K562 (cell line): ENCODE data around the gene GPR162.

Source experiments
- ATF3 ChIP-seq, 2 experiments: fragments of 450-650 bp in 1 of 2; sonication (generic) in 1 of 2; formaldehyde crosslinking in 1 of 2; IDR thresholded peaks in 1 of 2; conservative IDR thresholded peaks in 1 of 2; 2 replicates each; pipeline versions ENCODE4 v1.6.1 to v1.8.1; 2016 to 2023; ENCODE audit warnings: mild to moderate bottlenecking in 2 of 2, moderate library complexity in 2 of 2, inconsistent platforms in 1 of 2, missing genetic modification reagents in 1 of 2
- DDX20 ChIP-seq: fragments of 450-650 bp; IDR thresholded peaks from 2 replicates; pipeline ENCODE4 v1.6.1; 2016; ENCODE audit warnings: missing genetic modification characterization, low read depth, mild to moderate bottlenecking, missing compliant biosample characterization, moderate library complexity
- HDAC6 ChIP-seq: IDR thresholded peaks from 2 replicates; pipeline ENCODE4 v1.6.1; 2012; ENCODE audit warnings: low read depth, mild to moderate bottlenecking, control low read depth, inconsistent platforms, low read length, moderate library complexity
- HMG20B ChIP-seq: fragments of 250-450 bp; sonication (Bioruptor Pico); IDR thresholded peaks from 2 replicates; pipeline ENCODE4 v1.5.0; 2021; ENCODE audit warnings: mild to moderate bottlenecking
- ILF3 ChIP-seq: fragments of 450-650 bp; IDR thresholded peaks from 2 replicates; pipeline ENCODE4 v1.6.1; 2018; ENCODE audit warnings: antibody characterized with exemption, mild to moderate bottlenecking, moderate library complexity, borderline replicate concordance
- MAX ChIP-seq: sonication (generic); formaldehyde crosslinking; IDR thresholded peaks from 2 replicates; pipeline ENCODE4 v1.9.0; 2022; ENCODE audit warnings: mild to moderate bottlenecking, missing genetic modification reagents
- POLR2AphosphoS5 ChIP-seq: IDR thresholded peaks from 2 replicates; pipeline ENCODE4 v1.6.1; 2011; ENCODE audit warnings: mild to moderate bottlenecking, low read depth, low read length, moderate library complexity; ENCODE audit not compliant: control insufficient read depth, insufficient read depth
- SIN3A ChIP-seq, 2 experiments: fragments of 150-350 bp in 1 of 2; IDR thresholded peaks; 2 replicates each; pipeline ENCODE4 v1.6.1; 2011 to 2016; ENCODE audit warnings: borderline replicate concordance in 2 of 2, low read depth in 2 of 2, low read length in 2 of 2, mild to moderate bottlenecking in 2 of 2, moderate library complexity in 2 of 2; ENCODE audit not compliant: control insufficient read depth in 1 of 2
- TARDBP ChIP-seq: fragments of 450-650 bp; IDR thresholded peaks from 2 replicates; pipeline ENCODE4 v1.6.1; 2016
- TGIF2 ChIP-seq: sonication (generic); formaldehyde crosslinking; IDR thresholded peaks from 2 replicates; pipeline ENCODE4 v1.8.1; 2022; ENCODE audit warnings: mild to moderate bottlenecking, missing genetic modification reagents, moderate library complexity
- ZZZ3 ChIP-seq: fragments of 450-650 bp; IDR thresholded peaks from 2 replicates; pipeline ENCODE4 v1.6.1; 2016; ENCODE audit warnings: antibody characterized with exemption, mild to moderate bottlenecking, moderate library complexity
- TF ChIP-seq, protein P1 (sequence below), 3 experiments: IDR thresholded peaks in 2 of 3; conservative IDR thresholded peaks in 1 of 3; 2 replicates each; pipeline ENCODE4 v1.5.1; 2011 to 2012; ENCODE audit warnings: low read length in 3 of 3, mild to moderate bottlenecking in 3 of 3, control low read depth in 2 of 3, improper control_type of control experiment in 1 of 3, inconsistent platforms in 1 of 3, low read depth in 1 of 3, mixed read lengths in 1 of 3, moderate library complexity in 1 of 3; ENCODE audit not compliant: insufficient read depth in 2 of 3

- TF ChIP-seq TGIF2 (CRISPR knock-in tag) (no peak), TARDBP (no peak), ZZZ3 (no peak), MAX (no peak), ILF3 (no peak), SIN3A (IDR thresholded peaks at IDR 0.05; ENCODE audit: borderline replicate concordance in 2 of 2, control insufficient read depth in 1 of 2, low read depth in 2 of 2, low read length in 2 of 2) (no peak), HMG20B (CRISPR knock-in tag) (no peak), ATF3 (IDR thresholded peaks at IDR 0.05) (no peak), ATF3 (CRISPR knock-in tag; conservative IDR thresholded peaks at IDR 0.05) (no peak), HDAC6 (no peak), DDX20 (tag) (no peak), POLR2AphosphoS5 (no peak)
- TF ChIP-seq, protein P1, sequence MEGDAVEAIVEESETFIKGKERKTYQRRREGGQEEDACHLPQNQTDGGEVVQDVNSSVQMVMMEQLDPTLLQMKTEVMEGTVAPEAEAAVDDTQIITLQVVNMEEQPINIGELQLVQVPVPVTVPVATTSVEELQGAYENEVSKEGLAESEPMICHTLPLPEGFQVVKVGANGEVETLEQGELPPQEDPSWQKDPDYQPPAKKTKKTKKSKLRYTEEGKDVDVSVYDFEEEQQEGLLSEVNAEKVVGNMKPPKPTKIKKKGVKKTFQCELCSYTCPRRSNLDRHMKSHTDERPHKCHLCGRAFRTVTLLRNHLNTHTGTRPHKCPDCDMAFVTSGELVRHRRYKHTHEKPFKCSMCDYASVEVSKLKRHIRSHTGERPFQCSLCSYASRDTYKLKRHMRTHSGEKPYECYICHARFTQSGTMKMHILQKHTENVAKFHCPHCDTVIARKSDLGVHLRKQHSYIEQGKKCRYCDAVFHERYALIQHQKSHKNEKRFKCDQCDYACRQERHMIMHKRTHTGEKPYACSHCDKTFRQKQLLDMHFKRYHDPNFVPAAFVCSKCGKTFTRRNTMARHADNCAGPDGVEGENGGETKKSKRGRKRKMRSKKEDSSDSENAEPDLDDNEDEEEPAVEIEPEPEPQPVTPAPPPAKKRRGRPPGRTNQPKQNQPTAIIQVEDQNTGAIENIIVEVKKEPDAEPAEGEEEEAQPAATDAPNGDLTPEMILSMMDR (IDR thresholded peaks at IDR 0.05 in 2 of 3, conservative IDR thresholded peaks at IDR 0.05 in 1 of 3; ENCODE audit: insufficient read depth in 2 of 3, low read depth in 1 of 3, low read length in 3 of 3): no peak
These were observed 44.7 kb downstream of the GPR162 start for GRCh38 chr12:6866163-6866919.
